Activated CD4-positive, alpha-beta T cell treated with anti-CD3 and anti-CD28 coated beads, Interleukin-2, amount 50 U/mL, for 24 hours (primary cell): ENCODE measurements around the gene UQCRHL.

Experiments used
- DNase-seq, 2 donors: peaks; one replicate each; pipeline ENCODE4 v3.0.0-alpha.2; 2020; ENCODE audit warnings: low read depth in 1 of 2, low spot score in 1 of 2

The UQCRHL gene

GRCh38 chr1:15758953-15759661 lies 48.3 kb downstream of the UQCRHL start:
- no peak for DNase-seq

GRCh38 chr1:15758343-15758931 lies 49.0 kb downstream of the UQCRHL start, which contains the start of gene FBLIM1:
FBLIM1 (plus strand) TSS chr1:15758795; CDS start chr1:15764984, 6,189 bp downstream.
- DNase-seq: no peak

GRCh38 chr1:15757575-15758342 lies 49.7 kb downstream of the UQCRHL start:
- DNase-seq: no peak
